Measurements from ENCODE around the gene POLD1.
A peak's percentile ranks its signal among the peaks of the same experiment; 100 is the strongest.
"Not testable (repeated sequence)": the region's sequence is repeated elsewhere in the genome, so short reads cannot be mapped to it uniquely, and the experiment has no call there.

POLD1 gene

DNA sequence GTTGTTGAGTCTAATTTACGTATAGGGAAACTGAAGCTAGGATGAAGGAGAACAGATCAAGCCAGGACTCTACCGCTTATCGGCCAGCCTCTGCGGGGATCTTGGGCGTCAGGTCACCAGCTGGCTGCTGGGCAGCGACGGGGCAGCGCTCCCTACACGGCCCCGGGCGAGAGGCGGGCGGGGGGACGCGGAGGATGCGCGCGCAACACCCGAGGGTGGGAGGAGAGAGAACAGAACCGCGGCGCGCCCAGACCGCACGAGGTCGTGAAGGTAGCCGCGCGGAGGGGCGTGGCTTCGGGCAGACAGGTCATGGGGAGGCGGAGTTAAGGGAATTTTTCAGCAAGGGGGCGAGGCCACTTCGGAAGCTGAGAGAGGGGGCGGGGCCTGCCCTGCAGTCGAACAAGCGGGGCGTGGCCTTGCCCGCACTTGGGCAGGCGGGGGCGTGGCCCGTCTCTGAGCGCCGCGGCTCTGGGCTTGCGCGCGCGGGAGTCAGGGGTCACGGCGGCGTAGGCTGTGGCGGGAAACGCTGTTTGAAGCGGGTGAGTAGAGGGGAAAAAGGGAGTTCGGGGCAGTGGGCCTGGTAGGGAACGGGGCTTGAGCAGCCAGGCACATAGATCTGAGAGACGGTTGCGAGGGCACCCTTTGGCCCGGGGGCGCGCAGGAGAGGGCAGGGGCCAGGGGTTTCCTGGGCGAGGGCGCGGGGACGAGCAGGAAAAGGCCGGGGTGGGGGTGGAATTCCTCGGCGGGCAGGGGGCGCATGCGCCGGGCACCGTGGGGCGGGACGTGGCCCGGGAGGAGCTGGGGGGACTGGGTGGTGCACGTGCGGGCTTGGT is at the start of gene POLD1:
POLD1 (plus strand) TSS at position 496 of the 833 bp plus-strand sequence. CDS start 14,505 bp downstream, outside the sequence.
- DNase-seq: peak; percentile 95

- DNase-seq: no peak
Observed at GRCh38 chr19:50334741-50335421, 49.3 kb upstream of the POLD1 start.

- DNase-seq: not testable (repeated sequence)
Observed at GRCh38 chr19:50337031-50337430, 47.1 kb upstream of the POLD1 start.

- DNase-seq: no peak
Observed at GRCh38 chr19:50340331-50340730, 43.8 kb upstream of the POLD1 start.

DNA sequence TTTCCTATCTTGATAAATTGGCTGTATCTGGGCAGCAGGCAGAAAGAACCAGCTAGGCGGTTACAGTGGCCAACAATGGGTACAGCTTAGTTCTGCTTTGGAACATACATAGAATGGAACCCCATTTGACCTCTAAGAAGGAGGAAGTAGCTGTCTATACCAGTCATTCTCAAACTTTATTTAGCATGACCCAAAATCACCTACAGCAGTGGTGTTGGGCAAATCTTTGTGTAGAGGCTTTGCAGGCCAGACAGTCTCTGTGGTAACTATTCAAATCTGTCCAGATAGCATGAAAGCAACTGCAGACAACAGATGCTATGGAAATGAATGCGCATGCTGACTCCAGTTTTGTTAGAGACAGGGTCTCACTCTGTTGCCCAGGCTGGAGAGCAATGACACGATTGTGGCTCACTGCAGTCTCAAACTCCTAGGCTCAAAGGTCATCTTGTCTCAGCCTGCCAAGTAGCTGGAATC is 43.0 kb upstream of the POLD1 start:
- DNase-seq: no peak

DNA sequence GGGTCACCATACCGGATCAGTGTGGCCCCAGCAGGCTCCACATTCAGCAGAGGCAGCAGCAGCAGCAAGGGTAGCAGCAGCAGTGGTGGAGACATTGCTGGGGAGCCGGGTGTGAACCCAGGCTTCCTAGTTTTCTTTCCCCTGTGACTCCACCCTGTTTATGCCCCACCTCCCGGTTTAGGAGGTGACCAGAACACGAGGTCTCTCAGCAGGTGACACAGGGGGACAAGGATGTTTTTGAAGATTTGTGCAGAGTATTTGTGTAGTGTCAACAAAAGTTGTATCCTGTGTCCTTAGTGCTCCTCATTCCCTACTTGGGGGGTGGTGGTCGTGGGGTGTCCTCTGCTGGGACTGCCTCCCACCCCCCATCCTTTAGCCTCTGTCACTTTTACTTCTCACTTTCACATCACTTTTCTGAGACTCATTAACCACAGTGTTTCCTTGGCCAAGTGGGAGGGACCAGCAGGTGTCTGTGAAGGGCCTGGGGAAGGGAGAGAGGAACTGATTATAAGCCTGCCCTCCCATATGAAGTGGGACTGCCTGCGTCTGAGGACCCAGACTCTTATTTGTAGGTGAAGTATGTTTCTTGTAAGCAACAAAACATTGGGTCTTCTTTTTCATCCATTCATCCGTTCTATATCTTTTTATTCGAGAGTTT is 39.4 kb upstream of the POLD1 start:
- DNase-seq: no peak

GRCh38 chr19:50347089-50347581 is 37.0 kb upstream of the POLD1 start:
- DNase-seq: not testable (repeated sequence)

GRCh38 chr19:50349277-50350057 is 34.7 kb upstream of the POLD1 start:
- no peak for DNase-seq

DNA sequence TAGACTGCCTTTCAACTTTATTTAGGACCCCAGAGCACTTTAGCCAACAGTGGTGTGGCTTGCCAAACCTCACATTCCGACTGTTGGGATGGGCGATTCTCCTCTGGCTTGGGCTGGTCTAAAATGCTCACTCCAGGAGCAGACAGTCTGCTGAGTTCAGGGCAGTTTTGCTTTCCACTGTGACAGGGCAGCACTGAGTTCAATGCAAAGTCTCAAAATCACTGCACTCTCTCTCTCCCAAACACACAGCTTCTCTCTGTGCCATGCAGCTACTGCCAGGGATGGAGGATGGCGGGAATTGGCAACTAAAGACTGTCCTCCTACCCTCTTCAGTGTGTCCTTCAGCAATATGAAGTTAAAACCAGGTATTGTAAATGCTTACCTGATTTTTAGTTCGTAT is 31.9 kb upstream of the POLD1 start:
- no peak for DNase-seq

DNA sequence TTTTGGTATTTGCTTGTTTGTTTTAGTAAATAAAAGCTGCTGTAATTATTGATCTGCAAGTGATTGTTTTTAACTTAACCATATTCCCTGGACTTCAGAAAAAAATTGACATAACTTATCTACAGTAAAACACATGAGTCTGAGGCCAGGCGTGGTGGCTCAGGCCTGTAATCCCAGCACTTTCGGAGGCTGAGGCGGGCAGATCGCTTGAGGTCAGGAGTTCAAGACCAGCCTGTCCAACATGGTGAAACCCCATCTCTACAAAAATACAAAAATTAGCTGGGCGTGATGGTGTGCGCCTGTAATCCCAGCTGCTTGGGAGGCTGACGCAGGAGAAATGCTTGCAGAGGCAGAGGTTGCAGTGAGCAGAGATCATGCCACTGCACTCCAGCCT is 30.7 kb upstream of the POLD1 start:
- DNase-seq: not testable (repeated sequence)

DNA sequence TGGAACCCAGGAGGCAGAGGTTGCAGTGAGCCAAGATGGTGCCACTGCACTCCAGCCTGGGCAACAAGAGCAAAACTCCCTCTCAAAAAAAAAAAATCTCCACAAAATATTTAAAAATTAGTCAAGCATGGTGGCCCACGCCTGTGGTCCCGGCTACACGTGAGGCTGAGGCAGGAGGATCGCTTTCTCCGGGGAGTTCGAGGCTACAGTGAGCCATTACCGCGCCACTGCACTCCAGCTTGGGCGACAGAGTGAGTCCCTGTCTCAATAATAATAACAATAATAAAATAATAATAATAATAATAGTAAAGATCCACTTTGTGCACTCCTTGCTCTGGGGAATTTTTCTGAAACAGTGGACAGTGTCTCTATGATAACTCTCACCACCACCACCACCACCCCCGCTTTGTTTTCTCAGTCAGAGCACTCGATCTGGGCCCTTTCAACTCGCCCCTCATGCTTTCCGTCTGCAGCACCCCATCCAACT is 27.4 kb upstream of the POLD1 start:
- no peak for DNase-seq

DNA sequence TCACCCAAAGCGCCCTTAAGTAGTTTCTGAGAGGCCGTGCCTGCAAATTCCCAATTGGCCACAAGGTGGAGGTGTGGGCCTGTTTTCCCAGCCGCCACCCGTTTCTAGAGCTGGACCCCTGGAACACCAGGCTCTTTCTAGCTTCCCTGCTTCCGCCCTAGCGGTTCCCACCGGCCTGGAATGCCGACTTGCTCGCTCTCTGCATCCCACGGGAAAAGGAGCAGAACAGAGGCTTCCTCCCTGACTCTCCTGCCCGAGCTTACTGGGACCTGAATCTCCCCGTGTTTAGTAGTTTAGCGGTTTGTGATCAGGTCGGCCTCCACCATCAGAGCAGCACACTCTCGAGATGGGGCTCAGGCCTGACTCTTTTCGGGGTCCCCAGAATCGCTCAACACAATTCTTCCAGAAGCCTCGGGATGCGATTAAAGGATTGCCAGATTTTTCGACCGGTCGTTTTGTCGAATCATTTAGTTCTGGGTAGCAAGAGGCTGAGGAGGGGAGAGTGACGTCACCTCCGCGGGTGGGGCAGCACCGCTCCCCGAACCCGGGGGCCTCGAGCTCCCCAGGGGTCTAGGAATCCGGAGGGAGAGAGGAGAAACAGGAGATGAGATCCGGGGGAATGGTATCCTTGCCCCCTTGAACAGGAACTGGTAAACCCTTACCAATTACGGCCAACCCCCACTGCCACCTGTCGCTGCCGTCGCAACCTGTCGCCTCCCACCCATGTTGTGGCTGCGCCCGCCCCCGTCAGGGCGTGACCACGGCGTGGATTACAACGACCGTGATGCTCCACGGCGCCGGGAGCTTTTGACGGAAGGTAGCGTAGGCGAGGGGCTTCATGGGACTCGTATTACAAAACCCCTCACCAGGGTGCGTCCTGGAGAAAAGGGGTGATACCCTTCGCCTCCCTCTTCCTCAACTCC is 26.7 kb upstream of the POLD1 start:
- peak; percentile 48 for DNase-seq

- DNase-seq: peak; percentile 51
Observed at GRCh38 chr19:50358483-50359327, 25.4 kb upstream of the POLD1 start.

DNA sequence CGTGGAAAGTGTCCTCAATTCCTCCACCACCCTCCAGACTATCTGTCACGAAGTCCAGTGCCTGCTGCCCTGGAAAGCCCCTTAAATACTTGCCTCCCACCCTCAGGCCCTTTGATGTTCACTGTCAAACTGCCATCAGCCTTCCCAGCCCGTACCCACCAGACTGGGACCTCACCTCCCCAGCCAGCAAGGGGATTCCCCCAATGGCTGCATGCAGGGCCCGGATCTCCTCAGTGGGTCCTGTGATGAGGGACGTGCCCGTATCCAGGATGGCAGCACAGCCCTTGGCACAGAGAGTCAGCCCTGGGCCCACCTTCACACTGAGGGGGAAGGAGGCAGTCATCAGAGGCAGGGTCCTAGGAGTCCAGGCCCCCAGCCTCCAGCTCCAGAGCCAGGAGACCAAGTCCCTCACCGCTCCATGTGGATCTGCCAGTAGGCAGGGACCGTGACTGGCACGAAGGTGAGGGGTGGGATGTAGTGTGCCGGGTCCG is 24.8 kb upstream of the POLD1 start:
- DNase-seq: no peak

DNA sequence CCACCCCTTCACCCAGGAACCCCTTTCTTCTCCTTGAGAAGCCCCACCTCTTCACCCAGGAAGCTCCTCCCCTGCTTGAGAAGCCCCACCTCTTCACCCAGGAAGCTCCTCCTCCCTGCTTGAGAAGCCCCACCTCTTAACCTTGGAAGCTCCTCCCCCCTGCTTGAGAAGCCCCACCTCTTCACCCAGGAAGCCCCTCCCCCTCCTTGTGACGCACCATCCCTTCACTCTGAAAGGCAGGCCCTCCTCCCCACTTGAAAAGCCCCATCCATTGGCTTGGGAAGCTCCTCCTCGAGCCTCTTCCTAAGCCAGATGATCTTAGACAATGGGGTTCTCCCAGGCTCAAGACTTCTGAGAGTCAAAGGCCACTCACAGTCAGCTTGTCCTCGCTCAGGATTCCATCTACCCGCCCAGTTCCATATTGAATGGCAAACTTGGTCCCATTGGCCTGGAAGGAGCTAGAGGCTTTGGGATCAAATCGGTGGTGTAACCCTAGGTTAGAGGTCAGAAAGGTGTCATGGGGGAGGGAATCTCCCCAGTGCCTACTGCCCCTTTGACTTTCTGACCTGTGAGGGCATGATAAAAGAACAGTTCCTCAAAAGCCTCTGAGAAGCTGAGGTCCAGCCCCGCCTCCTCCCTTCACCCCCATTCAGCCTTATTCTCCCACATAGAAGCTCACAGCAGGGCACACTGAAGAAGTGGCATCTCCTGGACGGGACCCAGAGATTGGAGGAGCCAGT is 22.7 kb upstream of the POLD1 start:
- no peak for DNase-seq

DNA sequence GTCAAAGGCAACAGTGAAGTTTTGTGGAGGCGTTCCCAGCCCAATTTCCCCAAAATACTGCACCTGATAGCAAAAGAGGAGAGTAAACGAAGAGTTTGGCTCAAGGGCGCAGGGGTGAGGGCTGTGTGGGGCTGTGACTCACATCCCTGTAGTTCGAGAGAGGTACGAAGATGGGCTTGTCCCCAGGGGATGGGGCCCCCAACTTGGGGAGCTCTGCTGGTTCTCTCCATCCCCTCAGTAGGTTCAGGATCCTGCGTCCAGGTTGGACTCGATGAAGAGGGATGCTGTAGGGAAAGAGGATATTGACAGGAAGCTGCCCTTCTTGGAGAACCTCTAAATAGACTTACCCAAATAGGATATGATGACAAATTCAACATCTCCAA is 22.1 kb upstream of the POLD1 start:
- no peak for DNase-seq

DNA sequence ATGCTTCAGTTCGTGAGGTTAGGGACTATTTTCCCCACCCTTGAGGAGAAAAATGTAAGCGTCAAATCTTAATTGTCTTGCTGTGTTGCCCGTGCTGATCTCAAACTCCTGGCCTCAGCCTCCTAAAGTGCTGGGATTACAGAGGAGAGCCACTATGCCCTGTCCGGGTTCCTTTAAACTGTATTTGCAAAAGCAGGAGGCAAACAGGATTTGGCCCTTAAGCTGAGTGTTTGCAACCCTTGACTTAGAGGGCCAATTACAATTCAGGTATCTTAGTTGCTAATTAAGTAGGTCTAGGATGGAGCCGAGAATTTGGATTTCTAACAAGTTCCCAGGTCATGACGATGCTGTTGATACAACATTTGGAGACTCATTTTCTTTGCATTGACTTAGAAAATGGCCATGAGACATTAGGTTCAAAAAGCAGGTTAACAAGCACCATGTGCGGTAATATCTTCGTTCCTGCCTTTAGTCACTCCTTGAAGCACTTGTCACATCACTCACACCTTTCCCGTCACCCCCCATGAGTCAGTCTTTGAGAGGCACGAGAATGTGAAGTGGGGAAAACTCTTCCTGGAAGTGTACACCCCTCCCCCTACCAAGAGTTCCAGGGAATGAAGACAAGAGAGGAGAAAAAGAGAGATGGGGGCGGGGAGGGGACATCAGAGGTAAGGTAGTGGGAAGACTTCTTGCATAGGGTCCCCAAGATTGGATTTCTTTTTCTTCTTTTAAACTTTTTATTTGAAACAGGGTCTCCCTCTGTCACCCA is 21.3 kb upstream of the POLD1 start:
- DNase-seq: no peak

DNA sequence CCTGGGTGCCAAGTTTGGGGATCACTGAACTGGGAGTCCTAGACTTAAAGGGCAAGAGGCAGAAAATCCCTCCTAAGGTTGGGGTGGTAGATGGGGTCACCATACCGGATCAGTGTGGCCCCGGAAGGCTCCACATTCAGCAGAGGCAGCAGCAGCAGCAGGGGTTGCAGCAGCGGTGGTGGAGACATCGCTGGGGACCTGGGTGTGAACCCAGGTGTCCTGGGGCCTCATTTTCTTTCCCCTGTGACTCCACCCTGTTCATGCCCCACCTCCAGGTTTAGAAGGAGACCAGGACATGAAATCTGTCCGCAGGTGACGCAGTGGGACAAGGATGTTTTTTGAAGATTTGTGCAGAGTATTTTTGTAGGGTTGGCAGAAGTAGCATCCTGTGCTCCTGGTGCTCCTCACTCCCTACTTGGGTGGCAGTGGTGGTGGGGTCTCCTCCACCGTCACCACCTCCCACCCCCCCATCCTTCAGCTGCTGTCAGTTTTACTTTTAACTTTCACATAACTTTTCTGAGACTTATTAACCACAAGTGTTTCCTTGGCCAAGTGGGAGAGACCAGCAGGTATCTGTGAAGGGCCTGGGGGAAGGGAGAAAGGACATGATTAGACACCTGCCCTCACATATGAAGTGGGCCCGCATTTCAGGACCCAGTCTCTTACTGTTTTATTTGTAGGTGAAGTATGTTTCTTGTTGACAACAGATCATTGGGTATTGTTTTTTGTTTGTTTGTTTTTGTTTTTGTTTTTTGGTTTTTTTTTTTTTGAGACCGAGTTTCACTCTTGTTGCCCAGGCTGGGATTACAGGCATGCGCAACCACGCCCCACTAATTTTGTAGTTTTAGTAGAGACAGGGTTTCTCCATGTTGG is 18.5 kb upstream of the POLD1 start, which contains the start of gene NAPSA:
NAPSA (minus strand) TSS at position 206 of the 873 bp plus-strand sequence; CDS start at position 188, 18 bp downstream.
- no peak for DNase-seq
